DND-41 (cell line): ENCODE data around the gene CAPN6.

Experiments
- ATAC-seq: fragments of 200-7000 bp; cut with Tn5 transposase; 3 replicates; pipeline ENCODE4 v1.9.1; 2021; ENCODE audit warnings: low read depth; ENCODE audit not compliant: insufficient read depth
- DNase-seq: peaks from one replicate; pipeline ENCODE4 v3.0.0-alpha.2; 2020
- H2AFZ ChIP-seq: 2 replicates; pipeline ENCODE4 v1.6.0; 2012; ENCODE audit warnings: low read depth, low read length
- H3K27ac ChIP-seq: 2 replicates; pipeline ENCODE4 v1.5.1; 2012; ENCODE audit warnings: low read length, inconsistent platforms
- H3K27me3 ChIP-seq: fragments of 200-600 bp; sonication (generic); 2 replicates; pipeline ENCODE4 v1.6.0; 2012; ENCODE audit warnings: low read length, mild to moderate bottlenecking, inconsistent platforms; ENCODE audit not compliant: insufficient read depth, poor library complexity
- H3K36me3 ChIP-seq: 2 replicates; pipeline ENCODE4 v1.5.1; 2012; ENCODE audit warnings: low read length, inconsistent platforms; ENCODE audit not compliant: insufficient read depth
- H3K4me1 ChIP-seq: 2 replicates; pipeline ENCODE4 v1.5.1; 2012; ENCODE audit warnings: mild to moderate bottlenecking, low read length; ENCODE audit not compliant: insufficient read depth
- H3K4me2 ChIP-seq: 2 replicates; pipeline ENCODE4 v1.6.0; 2012; ENCODE audit warnings: mild to moderate bottlenecking, moderate library complexity, low read length, inconsistent platforms; ENCODE audit not compliant: insufficient read depth
- H3K4me3 ChIP-seq, 2 experiments: fragments of 200-600 bp in 1 of 2; shearing (Covaris generic) in 1 of 2; 2 replicates each; pipeline ENCODE4 v1.5.1; 2012 to 2016; ENCODE audit warnings: inconsistent platforms in 2 of 2, low read length in 2 of 2, mild to moderate bottlenecking in 2 of 2, low read depth in 1 of 2, moderate library complexity in 1 of 2
- H3K79me2 ChIP-seq: 2 replicates; pipeline ENCODE4 v1.6.0; 2012; ENCODE audit warnings: low read length, inconsistent platforms; ENCODE audit not compliant: insufficient read depth
- H3K9ac ChIP-seq: 2 replicates; pipeline ENCODE4 v1.6.0; 2012; ENCODE audit warnings: low read depth, mild to moderate bottlenecking, inconsistent platforms, low read length, moderate library complexity
- H3K9me3 ChIP-seq: 2 replicates; pipeline ENCODE4 v1.5.1; 2012; ENCODE audit warnings: low read length, moderate library complexity, mild to moderate bottlenecking, inconsistent platforms; ENCODE audit not compliant: insufficient read depth, severe bottlenecking
- H4K20me1 ChIP-seq: 2 replicates; pipeline ENCODE4 v1.6.0; 2012; ENCODE audit warnings: low read length; ENCODE audit not compliant: insufficient read depth
- EZH2 ChIP-seq: IDR thresholded peaks from 3 replicates; pipeline ENCODE4 v1.6.1; 2012; ENCODE audit warnings: borderline replicate concordance, low read depth, mild to moderate bottlenecking, moderate library complexity, low read length, inconsistent platforms; ENCODE audit not compliant: severe bottlenecking
- TF ChIP-seq, protein P1 (sequence below): IDR thresholded peaks from 2 replicates; pipeline ENCODE4 v1.5.1; 2012; ENCODE audit warnings: borderline replicate concordance, low read length, moderate library complexity, mild to moderate bottlenecking; ENCODE audit not compliant: poor library complexity, severe bottlenecking; ENCODE audit errors: extremely low read depth

CAPN6 gene

DNA sequence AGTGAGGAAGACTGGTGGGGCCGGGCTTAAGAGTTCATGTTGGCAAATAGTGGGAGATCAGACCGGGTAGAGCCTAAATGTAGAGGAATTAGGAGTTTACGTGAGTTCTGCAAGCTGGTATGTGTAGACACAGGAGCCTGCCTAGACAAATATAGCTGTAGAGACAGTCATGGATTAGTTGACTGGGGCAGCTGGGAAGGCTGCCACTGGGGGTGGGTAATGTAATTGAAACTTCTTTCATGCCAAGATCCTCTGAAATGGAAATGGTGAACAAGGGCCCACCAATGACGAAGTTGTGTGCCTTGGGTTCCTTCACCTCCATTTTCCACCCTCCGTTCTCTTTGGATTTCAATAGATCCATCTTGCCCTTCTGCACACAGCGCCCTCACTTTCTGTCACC is 11.9 kb upstream of the CAPN6 start:
- TF ChIP-seq, protein P1, sequence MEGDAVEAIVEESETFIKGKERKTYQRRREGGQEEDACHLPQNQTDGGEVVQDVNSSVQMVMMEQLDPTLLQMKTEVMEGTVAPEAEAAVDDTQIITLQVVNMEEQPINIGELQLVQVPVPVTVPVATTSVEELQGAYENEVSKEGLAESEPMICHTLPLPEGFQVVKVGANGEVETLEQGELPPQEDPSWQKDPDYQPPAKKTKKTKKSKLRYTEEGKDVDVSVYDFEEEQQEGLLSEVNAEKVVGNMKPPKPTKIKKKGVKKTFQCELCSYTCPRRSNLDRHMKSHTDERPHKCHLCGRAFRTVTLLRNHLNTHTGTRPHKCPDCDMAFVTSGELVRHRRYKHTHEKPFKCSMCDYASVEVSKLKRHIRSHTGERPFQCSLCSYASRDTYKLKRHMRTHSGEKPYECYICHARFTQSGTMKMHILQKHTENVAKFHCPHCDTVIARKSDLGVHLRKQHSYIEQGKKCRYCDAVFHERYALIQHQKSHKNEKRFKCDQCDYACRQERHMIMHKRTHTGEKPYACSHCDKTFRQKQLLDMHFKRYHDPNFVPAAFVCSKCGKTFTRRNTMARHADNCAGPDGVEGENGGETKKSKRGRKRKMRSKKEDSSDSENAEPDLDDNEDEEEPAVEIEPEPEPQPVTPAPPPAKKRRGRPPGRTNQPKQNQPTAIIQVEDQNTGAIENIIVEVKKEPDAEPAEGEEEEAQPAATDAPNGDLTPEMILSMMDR, result no peak
- TF ChIP-seq EZH2, result no peak
- Histone ChIP-seq H3K9me3 (no peaks in the 10 kb centered on the region), H3K4me3 (no peak overlapping the region), H3K4me1 (no peaks in the 10 kb centered on the region), H3K79me2 (no peaks in the 10 kb centered on the region), H4K20me1 (no peaks in the 10 kb centered on the region), H3K9ac (no peak overlapping the region), H3K36me3 (no peaks in the 10 kb centered on the region), H3K27ac (no peak overlapping the region), H3K4me2 (no peak overlapping the region), H2AFZ (no peak overlapping the region), H3K27me3 (no peaks in the 10 kb centered on the region)
- ATAC-seq, result no peak
- DNase-seq, result no peak

DNA sequence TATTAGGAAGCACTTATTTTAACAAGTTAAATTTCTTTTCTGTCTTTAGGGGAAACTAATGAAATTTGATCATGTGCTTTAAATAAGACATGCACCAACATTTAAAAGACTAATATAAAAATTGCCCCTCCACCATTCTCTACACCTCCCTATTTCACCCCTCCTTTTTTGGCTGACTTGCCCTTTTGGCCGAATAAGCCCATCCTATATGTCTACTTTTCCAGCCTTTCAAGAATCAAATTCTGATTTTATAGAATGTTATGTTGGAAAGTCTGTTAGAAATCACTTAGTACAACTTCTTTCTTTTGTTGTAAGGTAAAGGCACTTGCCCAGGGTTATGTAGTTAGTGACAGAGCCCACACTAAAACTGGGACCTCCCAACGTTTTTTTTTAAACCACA is 1.8 kb downstream of the CAPN6 start:
- H3K79me2 ChIP-seq, result no peaks in the 10 kb centered on the region
- ATAC-seq (no peak), DNase-seq (no peak)
- H3K4me3 ChIP-seq, result no peak overlapping the region
- no peaks in the 10 kb centered on the region for H3K4me1 ChIP-seq
- no peaks in the 10 kb centered on the region for H3K36me3 ChIP-seq
- no peak overlapping the region for H2AFZ ChIP-seq
- no peaks in the 10 kb centered on the region for H4K20me1 ChIP-seq
- no peaks in the 10 kb centered on the region for H3K9me3 ChIP-seq
- H3K27ac ChIP-seq, result no peak overlapping the region
- no peaks in the 10 kb centered on the region for H3K27me3 ChIP-seq
- TF ChIP-seq EZH2, result no peak
- TF ChIP-seq, protein P1, result no peak
- H3K4me2 ChIP-seq, result no peak overlapping the region
- H3K9ac ChIP-seq, result no peak overlapping the region

DNA sequence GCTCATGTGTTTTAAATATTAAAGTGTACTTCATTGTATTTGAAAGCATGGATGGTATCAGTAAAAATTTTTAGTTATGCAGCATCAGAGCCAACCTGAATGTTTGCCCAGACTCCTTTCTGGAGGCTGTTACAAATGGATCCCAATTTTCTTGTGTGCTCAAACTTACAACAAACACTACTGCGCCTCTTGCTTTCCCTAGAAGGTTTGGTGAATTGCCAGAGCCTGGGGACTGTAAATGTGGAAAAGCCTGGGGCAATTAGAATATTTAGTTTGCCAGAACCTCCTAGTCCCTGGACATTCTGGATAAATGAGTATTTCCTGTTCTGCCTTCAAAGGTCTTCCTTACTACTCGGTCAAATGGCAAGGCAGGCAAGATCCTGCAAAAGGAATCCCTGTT is 4.8 kb downstream of the CAPN6 start:
- no peak for TF ChIP-seq EZH2
- TF ChIP-seq, protein P1, result no peak
- no peak overlapping the region for H3K9ac ChIP-seq
- H3K4me1 ChIP-seq, result no peaks in the 10 kb centered on the region
- H3K27ac ChIP-seq, result no peak overlapping the region
- H3K27me3 ChIP-seq, result no peaks in the 10 kb centered on the region
- H3K4me3 ChIP-seq, result no peak overlapping the region
- no peak overlapping the region for H2AFZ ChIP-seq
- no peaks in the 10 kb centered on the region for H3K36me3 ChIP-seq
- H3K4me2 ChIP-seq, result no peak overlapping the region
- no peaks in the 10 kb centered on the region for H4K20me1 ChIP-seq
- ATAC-seq (no peak), DNase-seq (no peak)
- no peaks in the 10 kb centered on the region for H3K9me3 ChIP-seq
- no peaks in the 10 kb centered on the region for H3K79me2 ChIP-seq

GRCh38 chrX:111264385-111264784 is 5.9 kb downstream of the CAPN6 start:
- no peak for DNase-seq
- no peak for TF ChIP-seq EZH2
- TF ChIP-seq, protein P1, result no peak
- Histone ChIP-seq H4K20me1 (no peaks in the 10 kb centered on the region), H3K27ac (no peak overlapping the region), H3K36me3 (no peaks in the 10 kb centered on the region), H3K4me3 (no peak overlapping the region), H3K9ac (no peak overlapping the region), H3K79me2 (no peaks in the 10 kb centered on the region), H3K9me3 (no peaks in the 10 kb centered on the region), H2AFZ (no peak overlapping the region), H3K4me1 (no peaks in the 10 kb centered on the region), H3K4me2 (no peak overlapping the region), H3K27me3 (no peaks in the 10 kb centered on the region)
- no peak for ATAC-seq
